Fibroblast of skin of abdomen (primary cell): ENCODE results near the gene TSTD2.
"Not testable (repeated sequence)": the region's sequence is repeated elsewhere in the genome, so short reads cannot be mapped to it uniquely, and the experiment has no call there.

Experiments
- DNase-seq: peaks from one replicate; pipeline ENCODE4 v3.0.0-alpha.2; 2013

Gene TSTD2

GRCh38 chr9:97584778-97585177 lies 48.4 kb downstream of the TSTD2 start:
- not testable (repeated sequence) for DNase-seq

GRCh38 chr9:97581590-97581989 lies 51.6 kb downstream of the TSTD2 start:
- not testable (repeated sequence) for DNase-seq

- DNase-seq = no peak
These were observed 53.3 kb downstream of the TSTD2 start for GRCh38 chr9:97579914-97580313.

- no peak for DNase-seq
These were observed 54.3 kb downstream of the TSTD2 start for GRCh38 chr9:97578846-97579245.

- no peak for DNase-seq
These were observed 56.1 kb downstream of the TSTD2 start for GRCh38 chr9:97577051-97577450.

GRCh38 chr9:97575673-97576200 lies 57.4 kb downstream of the TSTD2 start:
- DNase-seq = no peak

- not testable (repeated sequence) for DNase-seq
These were observed 58.1 kb downstream of the TSTD2 start for GRCh38 chr9:97574921-97575672.

- not testable (repeated sequence) for DNase-seq
These were observed 59.0 kb downstream of the TSTD2 start for GRCh38 chr9:97574101-97574571.

- DNase-seq = no peak
These were observed 59.6 kb downstream of the TSTD2 start for GRCh38 chr9:97573482-97574073.

GRCh38 chr9:97572892-97573365 lies 60.2 kb downstream of the TSTD2 start:
- DNase-seq = no peak

- no peak for DNase-seq
These were observed 60.8 kb downstream of the TSTD2 start for GRCh38 chr9:97572196-97572891.

GRCh38 chr9:97571664-97572063 lies 61.5 kb downstream of the TSTD2 start:
- DNase-seq = no peak

GRCh38 chr9:97570899-97571298 lies 62.3 kb downstream of the TSTD2 start:
- no peak for DNase-seq

GRCh38 chr9:97568461-97569275 lies 64.5 kb downstream of the TSTD2 start:
- no peak for DNase-seq

GRCh38 chr9:97567894-97568202 lies 65.3 kb downstream of the TSTD2 start:
- DNase-seq = no peak

GRCh38 chr9:97567182-97567893 lies 65.8 kb downstream of the TSTD2 start:
- DNase-seq = no peak

GRCh38 chr9:97565262-97565661 lies 67.9 kb downstream of the TSTD2 start:
- DNase-seq = no peak

- DNase-seq = peak; percentile 31
These were observed 68.6 kb downstream of the TSTD2 start for GRCh38 chr9:97564291-97565175.

GRCh38 chr9:97563458-97564135 lies 69.6 kb downstream of the TSTD2 start:
- DNase-seq = no peak

- no peak for DNase-seq
These were observed 70.6 kb downstream of the TSTD2 start for GRCh38 chr9:97562542-97562941.
